Peyer's patch (tissue), 4 donors: ENCODE data around the gene CISD3. TPM values are rescaled to one million over a fixed set of nuclear protein-coding genes. Genes with fewer than 3 reads are reported as not detected.

Source experiments
- DNase-seq, 3 donors: peaks; one replicate each; pipeline ENCODE4 v3.0.0-alpha.2; 2017 to 2019
- H3K27ac ChIP-seq, 4 donors: fragments of 200-600 bp; sonication (generic); one replicate each; pipeline ENCODE4 v1.5.1; 2016 to 2019
- H3K27me3 ChIP-seq, 2 donors: fragments of 200-600 bp; sonication (generic); one replicate each; pipeline ENCODE4 v1.5.1; 2019
- H3K36me3 ChIP-seq, 3 donors: fragments of 200-600 bp; sonication (generic); one replicate each; pipeline ENCODE4 v1.5.1; 2016 to 2019
- H3K4me1 ChIP-seq, 4 donors: fragments of 200-600 bp; sonication (generic); one replicate each; pipeline ENCODE4 v1.5.1; 2016 to 2019
- H3K4me3 ChIP-seq, 4 donors: fragments of 200-600 bp; sonication (generic); 1 replicate in 3 of 4; 2 replicates in 1 of 4; pipeline ENCODE4 v1.5.1; 2016 to 2019; ENCODE audit warnings: mild to moderate bottlenecking in 1 of 4
- H3K9me3 ChIP-seq, 4 donors: fragments of 200-600 bp; sonication (generic); one replicate each; pipeline ENCODE4 v1.5.1; 2016 to 2019; ENCODE audit warnings: mild to moderate bottlenecking in 1 of 4
- POLR2A ChIP-seq, 2 donors: fragments of 450-650 bp; IDR thresholded peaks; one replicate each; pipeline ENCODE4 v1.5.1; 2017; ENCODE audit warnings: antibody characterized with exemption in 2 of 2, mild to moderate bottlenecking in 2 of 2, moderate library complexity in 2 of 2
- total RNA-seq, 4 donors: library from RNA; depleted of rRNA; stranded (reverse); fragments of >200 nt; gene quantifications; one replicate each; pipeline ENCODE4 v1.1.0, GENCODE V29; 2016
- TF ChIP-seq, protein P1 (sequence below), 6 experiments: fragments of 450-650 bp in 4 of 6; fragments of 200-600 bp in 2 of 6; sonication (generic) in 1 of 6; IDR thresholded peaks; one replicate each; pipeline ENCODE4 v1.5.1; 2017 to 2019; ENCODE audit warnings: antibody characterized with exemption in 6 of 6, mild to moderate bottlenecking in 3 of 6, moderate library complexity in 1 of 6

Gene CISD3
- total RNA-seq, 4 donors from 2014 or later, result 10.7 to 55.0 (median 43.2) TPM

DNA sequence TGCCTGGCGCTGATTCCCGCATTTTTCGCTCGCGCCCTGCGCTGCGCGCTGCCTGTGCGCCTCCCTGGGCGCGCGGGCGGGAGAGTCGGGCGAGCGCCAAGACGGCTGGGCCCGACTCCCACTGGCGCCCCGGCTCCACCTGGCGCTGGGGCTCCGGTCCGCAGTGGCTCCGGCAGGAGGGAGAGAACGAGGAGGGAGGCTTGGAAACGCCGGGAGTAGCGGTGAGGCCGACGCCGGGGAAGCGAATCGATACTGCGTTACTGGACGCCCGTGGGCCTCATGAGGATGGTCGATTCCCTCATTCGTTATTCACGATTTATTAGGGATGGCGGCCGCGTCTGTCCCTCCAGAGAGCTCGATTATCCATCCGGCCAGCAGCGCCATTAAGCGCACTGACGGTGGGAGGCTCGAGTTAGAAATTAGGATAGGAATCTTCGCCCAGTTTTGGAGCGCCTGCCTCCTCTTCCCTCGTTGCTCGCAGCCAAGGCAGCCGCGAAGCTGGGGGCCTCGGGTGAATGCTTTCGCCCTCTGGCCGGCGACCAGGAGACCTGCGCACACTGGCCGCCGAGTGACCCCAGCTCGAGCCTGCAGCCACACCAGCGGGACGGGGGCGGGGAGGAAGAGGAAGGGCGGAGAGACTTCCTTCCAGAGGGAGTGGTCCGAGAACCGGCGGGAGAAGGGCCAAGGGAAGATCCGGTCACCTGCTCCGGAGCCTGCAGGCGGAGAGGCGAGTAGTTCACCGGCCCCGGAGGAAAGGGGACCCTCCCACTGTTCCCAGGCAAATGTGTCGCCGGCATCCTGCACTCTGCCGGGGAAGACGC lies 19.3 kb downstream of the CISD3 start:
- Histone ChIP-seq H3K36me3 (peaks cover 0 to 4% (median 0%) of the 10 kb centered on the region in 3 donors), H3K27ac (peak overlapping the region; percentile 69 to 91 (median 79)), H3K4me1 (peaks cover 3 to 57% (median 36%) of the 10 kb centered on the region in 4 donors), H3K4me3 (peak overlapping the region; percentile 47 to 99 (median 66)), H3K27me3 (no peaks in the 10 kb centered on the region), H3K9me3 (no peaks in the 10 kb centered on the region)
- TF ChIP-seq POLR2A (IDR thresholded peaks at IDR 0.05), result peak; percentile 62 to 77
- TF ChIP-seq, protein P1, sequence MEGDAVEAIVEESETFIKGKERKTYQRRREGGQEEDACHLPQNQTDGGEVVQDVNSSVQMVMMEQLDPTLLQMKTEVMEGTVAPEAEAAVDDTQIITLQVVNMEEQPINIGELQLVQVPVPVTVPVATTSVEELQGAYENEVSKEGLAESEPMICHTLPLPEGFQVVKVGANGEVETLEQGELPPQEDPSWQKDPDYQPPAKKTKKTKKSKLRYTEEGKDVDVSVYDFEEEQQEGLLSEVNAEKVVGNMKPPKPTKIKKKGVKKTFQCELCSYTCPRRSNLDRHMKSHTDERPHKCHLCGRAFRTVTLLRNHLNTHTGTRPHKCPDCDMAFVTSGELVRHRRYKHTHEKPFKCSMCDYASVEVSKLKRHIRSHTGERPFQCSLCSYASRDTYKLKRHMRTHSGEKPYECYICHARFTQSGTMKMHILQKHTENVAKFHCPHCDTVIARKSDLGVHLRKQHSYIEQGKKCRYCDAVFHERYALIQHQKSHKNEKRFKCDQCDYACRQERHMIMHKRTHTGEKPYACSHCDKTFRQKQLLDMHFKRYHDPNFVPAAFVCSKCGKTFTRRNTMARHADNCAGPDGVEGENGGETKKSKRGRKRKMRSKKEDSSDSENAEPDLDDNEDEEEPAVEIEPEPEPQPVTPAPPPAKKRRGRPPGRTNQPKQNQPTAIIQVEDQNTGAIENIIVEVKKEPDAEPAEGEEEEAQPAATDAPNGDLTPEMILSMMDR (IDR thresholded peaks at IDR 0.05), result peak in 1 of 6 experiments; percentile 5
- peak; percentile 50 to 89 (median 88) for DNase-seq

DNA sequence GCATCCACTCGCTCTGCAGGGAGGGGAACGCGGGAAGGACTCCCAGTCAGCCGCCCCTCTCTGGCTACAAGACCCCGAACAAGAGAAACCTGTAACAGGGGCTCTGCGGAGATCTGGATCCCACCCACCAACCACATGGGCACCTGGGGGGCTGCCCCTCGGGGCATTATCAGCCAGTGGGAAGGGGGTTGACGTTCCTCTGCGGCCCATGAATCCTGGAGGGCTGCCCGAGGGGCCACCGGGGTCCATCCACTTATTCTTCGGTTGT lies 19.8 kb downstream of the CISD3 start:
- Histone ChIP-seq H3K9me3 (no peaks in the 10 kb centered on the region), H3K27ac (peak overlapping the region; percentile 69 to 91 (median 79)), H3K4me1 (peaks cover 3 to 56% (median 36%) of the 10 kb centered on the region in 4 donors), H3K27me3 (no peaks in the 10 kb centered on the region), H3K36me3 (peaks cover 0 to 8% (median 0%) of the 10 kb centered on the region in 3 donors), H3K4me3 (peak overlapping the region; percentile 47 to 99 (median 66))
- no peak for DNase-seq
- no peak for TF ChIP-seq POLR2A (IDR thresholded peaks at IDR 0.05)
- TF ChIP-seq, protein P1 (IDR thresholded peaks at IDR 0.05), result no peak

DNA sequence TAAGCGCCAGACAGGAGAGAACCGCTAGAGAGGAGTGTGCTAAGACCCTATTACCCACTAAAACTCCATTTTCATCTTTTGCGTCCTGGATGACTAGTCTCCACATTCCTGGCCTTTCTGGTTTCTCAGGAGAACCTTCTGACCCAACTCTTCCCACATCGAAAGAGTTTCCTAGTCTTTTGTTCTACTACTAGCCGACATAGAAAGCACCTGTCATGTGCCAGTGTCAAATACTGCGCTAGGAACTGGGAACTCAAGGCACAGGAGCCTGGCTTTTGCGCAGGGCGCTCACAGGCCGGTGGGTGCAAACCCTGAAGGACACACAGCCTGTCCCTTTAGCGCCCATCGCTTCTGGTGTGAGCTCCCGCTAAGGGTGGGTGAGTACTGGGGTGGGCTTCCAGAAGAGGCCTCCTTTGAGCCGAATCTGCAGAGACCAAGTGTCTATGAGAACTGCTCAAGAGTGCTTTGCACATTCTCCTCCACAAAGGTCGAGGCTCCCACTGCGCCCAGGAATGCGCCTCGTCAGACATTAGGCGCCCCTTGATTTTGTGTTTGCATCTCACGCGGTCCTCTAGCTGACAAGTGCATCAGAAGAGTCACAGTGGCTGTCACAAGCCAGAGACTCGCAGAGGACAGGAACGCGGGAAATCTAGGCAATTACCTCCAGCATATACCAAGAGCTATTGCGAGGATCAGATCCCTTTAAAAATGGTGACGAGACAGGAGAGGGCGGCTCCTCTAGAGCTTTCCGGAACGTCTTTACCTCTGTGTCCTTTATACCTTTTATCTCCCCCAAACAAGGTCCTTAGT lies 20.4 kb downstream of the CISD3 start:
- Histone ChIP-seq H3K9me3 (no peaks in the 10 kb centered on the region), H3K36me3 (peaks cover 0 to 8% (median 0%) of the 10 kb centered on the region in 3 donors), H3K4me3 (peak overlapping the region; percentile 47 to 99 (median 66)), H3K4me1 (peaks cover 3 to 55% (median 36%) of the 10 kb centered on the region in 4 donors), H3K27ac (peak overlapping the region; percentile 69 to 91 (median 79)), H3K27me3 (no peaks in the 10 kb centered on the region)
- TF ChIP-seq POLR2A (IDR thresholded peaks at IDR 0.05), result no peak
- TF ChIP-seq, protein P1 (IDR thresholded peaks at IDR 0.05), result no peak
- DNase-seq, result no peak

- TF ChIP-seq, protein P1 (IDR thresholded peaks at IDR 0.05), result no peak
- TF ChIP-seq POLR2A (IDR thresholded peaks at IDR 0.05), result no peak
- Histone ChIP-seq H3K36me3 (peaks cover 0 to 15% (median 0%) of the 10 kb centered on the region in 3 donors), H3K4me1 (peaks cover 3 to 48% (median 36%) of the 10 kb centered on the region in 4 donors), H3K4me3 (peak overlapping the region; percentile 83 to 99 (median 86)), H3K27ac (peak overlapping the region; percentile 78 to 91 (median 85)), H3K27me3 (no peaks in the 10 kb centered on the region), H3K9me3 (no peaks in the 10 kb centered on the region)
- no peak for DNase-seq
These were observed 21.1 kb downstream of the CISD3 start for GRCh38 chr17:38751144-38751807.

DNA sequence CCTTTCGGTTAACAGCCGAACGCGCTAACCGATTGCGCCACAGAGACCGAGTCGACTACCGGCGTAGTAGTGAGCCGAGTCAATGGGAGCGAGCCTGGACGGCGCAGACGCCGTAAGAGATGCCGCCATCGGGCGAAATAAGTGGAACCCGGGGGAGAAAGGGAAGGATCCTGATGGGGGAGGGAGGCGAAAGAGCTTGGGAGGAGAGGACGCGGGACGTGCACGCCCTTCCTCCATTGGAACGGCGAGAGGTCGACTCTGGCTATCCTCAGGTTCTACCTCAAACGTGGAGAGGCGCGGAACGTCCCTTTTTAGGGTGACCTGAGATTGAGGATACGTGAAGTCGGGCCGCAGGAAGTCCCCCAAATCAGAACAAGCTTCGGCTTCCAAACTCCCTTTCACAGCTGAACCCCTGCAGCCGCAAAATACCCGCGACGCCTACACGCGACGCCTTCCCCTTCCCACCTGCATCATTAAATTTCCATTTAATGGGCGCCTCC lies 21.7 kb downstream of the CISD3 start:
- peak overlapping the region; percentile 78 to 92 (median 86) for H3K27ac ChIP-seq
- peak; percentile 82 to 93 (median 90) for DNase-seq
- no peaks in the 10 kb centered on the region for H3K27me3 ChIP-seq
- TF ChIP-seq, protein P1 (IDR thresholded peaks at IDR 0.05), result no peak
- TF ChIP-seq POLR2A (IDR thresholded peaks at IDR 0.05), result no peak
- peaks cover 1 to 42% (median 31%) of the 10 kb centered on the region in 4 donors for H3K4me1 ChIP-seq
- peak overlapping the region; percentile 72 to 99 (median 86) for H3K4me3 ChIP-seq
- H3K9me3 ChIP-seq, result no peaks in the 10 kb centered on the region
- peaks cover 0 to 19% (median 0%) of the 10 kb centered on the region in 3 donors for H3K36me3 ChIP-seq
